Ascending aorta (tissue), 2 donors: ENCODE measurements around the gene MUC3A. TPM values are rescaled to one million over a fixed set of nuclear protein-coding genes. Genes with fewer than 3 reads are reported as not detected.
A peak's percentile ranks its signal among the peaks of the same experiment; 100 is the strongest.

Experiments
- DNase-seq, 2 donors: peaks; one replicate each; pipeline ENCODE4 v3.0.0-alpha.2; 2019; ENCODE audit warnings: low spot score in 2 of 2
- H3K27ac ChIP-seq, 2 donors: fragments of 200-600 bp; sonication (generic); one replicate each; pipeline ENCODE4 v1.5.1; 2016 to 2017; ENCODE audit warnings: mild to moderate bottlenecking in 1 of 2
- H3K27me3 ChIP-seq: fragments of 200-600 bp; sonication (generic); one replicate; pipeline ENCODE4 v1.5.1; 2017
- H3K36me3 ChIP-seq, 2 donors: fragments of 200-600 bp; sonication (generic); one replicate each; pipeline ENCODE4 v1.5.1; 2016
- H3K4me1 ChIP-seq, 2 donors: fragments of 200-600 bp; sonication (generic); one replicate each; pipeline ENCODE4 v1.5.1; 2016 to 2017; ENCODE audit warnings: mild to moderate bottlenecking in 1 of 2
- H3K4me3 ChIP-seq, 2 donors: fragments of 200-600 bp; sonication (generic); one replicate each; pipeline ENCODE4 v1.5.1; 2016 to 2017; ENCODE audit warnings: mild to moderate bottlenecking in 1 of 2
- H3K9me3 ChIP-seq, 2 donors: fragments of 200-600 bp; sonication (generic); one replicate each; pipeline ENCODE4 v1.5.1; 2016
- intact Hi-C: fragments of 100-400 bp; cut with DNase I; formaldehyde crosslinking; loops from one replicate; pipeline ENCODE4 v1.15.1; 2023
- total RNA-seq: library from RNA; depleted of rRNA; stranded (reverse); fragments of >200 nt; gene quantifications from one replicate; pipeline ENCODE4 v1.1.0, GENCODE V29; 2016
- TF ChIP-seq, protein P1 (sequence below), 3 experiments: fragments of 200-600 bp in 2 of 3; fragments of 450-650 bp in 1 of 3; sonication (generic) in 2 of 3; IDR thresholded peaks; one replicate each; pipeline ENCODE4 v1.5.1; 2016 to 2019; ENCODE audit warnings: antibody characterized with exemption in 3 of 3, mild to moderate bottlenecking in 1 of 3, moderate library complexity in 1 of 3

The MUC3A gene
- total RNA-seq, 1 donor from 2014 or later: not detected

DNA sequence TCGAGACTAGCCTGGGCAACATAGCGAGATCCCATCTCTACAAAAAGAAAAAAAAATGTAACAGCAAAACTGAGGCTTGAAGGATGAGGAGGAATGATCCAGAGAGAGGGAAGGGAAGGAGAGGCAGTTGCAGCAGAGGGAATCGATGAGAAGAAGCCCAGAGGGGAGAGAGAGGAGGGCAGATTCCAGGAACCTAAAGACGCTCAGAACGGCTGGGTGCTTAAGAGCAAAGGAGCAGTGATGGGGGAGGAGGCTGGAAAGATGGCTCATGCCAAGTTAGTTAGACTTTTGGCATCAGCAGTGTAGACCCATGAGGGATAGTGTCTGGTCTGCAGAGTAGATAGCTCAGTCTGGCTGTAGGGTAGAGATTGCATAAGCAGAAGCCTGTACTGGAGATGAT lies 60.3 kb downstream of the MUC3A start:
- Histone ChIP-seq H3K27ac (no peak overlapping the region), H3K4me1 (no peaks in the 10 kb centered on the region), H3K36me3 (no peaks in the 10 kb centered on the region), H3K27me3 (no peaks in the 10 kb centered on the region), H3K4me3 (no peak overlapping the region), H3K9me3 (no peaks in the 10 kb centered on the region)
- TF ChIP-seq, protein P1, sequence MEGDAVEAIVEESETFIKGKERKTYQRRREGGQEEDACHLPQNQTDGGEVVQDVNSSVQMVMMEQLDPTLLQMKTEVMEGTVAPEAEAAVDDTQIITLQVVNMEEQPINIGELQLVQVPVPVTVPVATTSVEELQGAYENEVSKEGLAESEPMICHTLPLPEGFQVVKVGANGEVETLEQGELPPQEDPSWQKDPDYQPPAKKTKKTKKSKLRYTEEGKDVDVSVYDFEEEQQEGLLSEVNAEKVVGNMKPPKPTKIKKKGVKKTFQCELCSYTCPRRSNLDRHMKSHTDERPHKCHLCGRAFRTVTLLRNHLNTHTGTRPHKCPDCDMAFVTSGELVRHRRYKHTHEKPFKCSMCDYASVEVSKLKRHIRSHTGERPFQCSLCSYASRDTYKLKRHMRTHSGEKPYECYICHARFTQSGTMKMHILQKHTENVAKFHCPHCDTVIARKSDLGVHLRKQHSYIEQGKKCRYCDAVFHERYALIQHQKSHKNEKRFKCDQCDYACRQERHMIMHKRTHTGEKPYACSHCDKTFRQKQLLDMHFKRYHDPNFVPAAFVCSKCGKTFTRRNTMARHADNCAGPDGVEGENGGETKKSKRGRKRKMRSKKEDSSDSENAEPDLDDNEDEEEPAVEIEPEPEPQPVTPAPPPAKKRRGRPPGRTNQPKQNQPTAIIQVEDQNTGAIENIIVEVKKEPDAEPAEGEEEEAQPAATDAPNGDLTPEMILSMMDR (IDR thresholded peaks at IDR 0.05): no peak
- no peak for DNase-seq
- intact Hi-C loops: no loop called here

DNA sequence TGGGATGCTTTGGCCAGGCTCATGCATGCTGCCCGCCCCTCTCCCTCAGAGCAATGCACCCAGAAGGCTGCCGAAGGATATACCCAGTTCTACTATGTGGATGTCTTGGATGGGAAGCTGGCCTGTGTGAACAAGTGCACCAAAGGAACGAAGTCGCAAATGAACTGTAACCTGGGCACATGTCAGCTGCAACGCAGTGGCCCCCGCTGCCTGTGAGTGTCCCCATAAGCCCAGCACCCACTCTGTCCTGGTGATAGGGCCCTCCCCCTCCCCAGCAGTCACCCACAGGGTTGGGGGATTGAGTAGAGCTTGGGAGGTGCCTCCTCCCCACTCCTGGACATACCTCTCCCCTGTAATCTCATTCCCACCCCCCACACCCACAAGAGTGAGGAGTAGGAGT lies 63.6 kb downstream of the MUC3A start:
- TF ChIP-seq, protein P1 (IDR thresholded peaks at IDR 0.05): no peak
- Histone ChIP-seq H3K4me3 (no peak overlapping the region), H3K9me3 (no peaks in the 10 kb centered on the region), H3K36me3 (no peaks in the 10 kb centered on the region), H3K27ac (no peak overlapping the region), H3K27me3 (no peaks in the 10 kb centered on the region), H3K4me1 (peaks cover 0 to 7% of the 10 kb centered on the region in 2 donors)
- intact Hi-C loops: no loop called here
- DNase-seq: no peak

DNA sequence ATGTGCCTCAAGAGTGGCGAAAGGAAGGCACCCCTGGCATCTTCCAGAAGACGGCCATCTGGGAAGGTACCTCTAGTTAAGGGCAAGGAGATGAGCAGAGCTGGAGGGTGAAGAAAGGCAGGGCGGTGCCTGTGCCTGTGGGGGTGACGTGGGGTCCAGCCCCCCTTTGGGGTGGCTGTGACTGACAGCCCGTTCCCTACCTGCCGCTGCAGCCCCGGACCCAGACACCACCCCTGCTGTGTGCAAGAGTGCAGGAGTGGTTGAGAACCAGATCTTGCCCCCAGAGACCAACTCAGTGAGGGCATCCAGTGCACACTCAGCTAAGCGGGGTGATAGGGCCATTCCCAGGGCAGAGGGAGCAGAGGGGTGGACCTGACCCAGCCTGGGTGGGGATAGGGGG lies 66.3 kb downstream of the MUC3A start:
- Histone ChIP-seq H3K27ac (no peak overlapping the region), H3K36me3 (no peaks in the 10 kb centered on the region), H3K27me3 (no peaks in the 10 kb centered on the region), H3K4me1 (peaks cover 0 to 7% of the 10 kb centered on the region in 2 donors), H3K9me3 (no peaks in the 10 kb centered on the region), H3K4me3 (no peak overlapping the region)
- TF ChIP-seq, protein P1 (IDR thresholded peaks at IDR 0.05): no peak
- intact Hi-C loops: no loop called here
- no peak for DNase-seq

DNA sequence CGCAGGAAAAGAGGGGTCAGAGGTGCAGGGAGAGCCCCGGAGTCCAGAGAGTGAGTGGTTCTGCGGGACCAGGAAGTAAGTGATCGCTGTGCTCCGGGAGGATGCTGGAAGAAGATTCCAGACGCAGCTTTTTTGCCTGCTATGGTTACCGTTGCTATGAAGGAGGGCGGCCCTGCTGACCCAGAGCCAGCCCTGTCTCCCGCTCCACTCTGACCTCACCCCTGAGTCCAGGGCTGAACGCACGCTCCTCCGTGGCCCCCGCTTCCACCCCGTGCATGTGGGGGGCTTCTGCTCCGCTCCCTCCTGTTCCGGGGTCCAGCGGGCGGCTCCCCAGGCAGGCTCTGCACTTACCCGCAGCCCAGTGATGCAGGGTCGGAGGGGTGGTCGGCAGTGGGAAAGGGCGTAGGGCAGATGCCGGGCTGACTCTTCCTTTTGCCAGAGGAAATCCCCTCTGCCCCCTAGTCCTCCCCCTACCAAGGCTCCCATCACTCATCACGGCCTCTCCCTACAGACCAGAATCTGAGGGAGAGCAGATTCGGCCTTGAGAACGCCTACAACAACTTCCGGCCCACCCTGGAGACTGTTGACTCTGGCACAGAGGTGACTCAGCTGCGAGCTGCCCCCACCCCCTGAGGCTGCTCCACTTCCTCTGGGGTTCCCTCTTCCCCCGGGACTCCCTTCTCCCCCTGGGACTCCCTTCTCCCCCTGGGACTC lies 67.9 kb downstream of the MUC3A start:
- Histone ChIP-seq H3K27me3 (no peaks in the 10 kb centered on the region), H3K36me3 (no peaks in the 10 kb centered on the region), H3K27ac (peak overlapping the region; percentile 14 to 19), H3K9me3 (no peaks in the 10 kb centered on the region), H3K4me1 (peaks cover 0 to 7% of the 10 kb centered on the region in 2 donors), H3K4me3 (peak overlapping the region; percentile 63 to 70)
- intact Hi-C loops: no loop called here
- TF ChIP-seq, protein P1 (IDR thresholded peaks at IDR 0.05): no peak
- peak; percentile 27 to 87 for DNase-seq

Other genes with a start within 250 kb of the MUC3A start
- gene POP7, start 243.4 kb upstream of the MUC3A start, total RNA-seq: 44.0 TPM
- gene EPO, start 229.1 kb upstream of the MUC3A start, total RNA-seq: not detected
- gene ZAN, start 215.9 kb upstream of the MUC3A start, total RNA-seq: not detected
- 144 TPM for gene EPHB4, start 122.0 kb upstream of the MUC3A start, total RNA-seq
- gene SLC12A9, start 96.8 kb upstream of the MUC3A start, total RNA-seq: 19.4 TPM
- gene TRIP6, start 82.1 kb upstream of the MUC3A start, total RNA-seq: 221 TPM
- gene SRRT, start 74.4 kb upstream of the MUC3A start, total RNA-seq: 89.2 TPM
- 0.53 TPM for gene UFSP1, start 59.8 kb upstream of the MUC3A start, total RNA-seq
- gene ACHE, start 53.6 kb upstream of the MUC3A start, total RNA-seq: 7.8 TPM
- 0.85 TPM for gene MUC12, start 20.0 kb downstream of the MUC3A start, total RNA-seq
- not detected for gene MUC17, start 70.5 kb downstream of the MUC3A start, total RNA-seq
- 29.6 TPM for gene TRIM56, start 135.9 kb downstream of the MUC3A start, total RNA-seq
- gene SERPINE1, start 177.6 kb downstream of the MUC3A start, total RNA-seq: 1,267 TPM
- 77.4 TPM for gene AP1S1, start 204.9 kb downstream of the MUC3A start, total RNA-seq
- gene VGF, start 216.0 kb downstream of the MUC3A start, total RNA-seq: not detected
- not detected for gene NAT16, start 230.8 kb downstream of the MUC3A start, total RNA-seq